ENCODE data around the gene OLIG2.

The OLIG2 gene

DNA sequence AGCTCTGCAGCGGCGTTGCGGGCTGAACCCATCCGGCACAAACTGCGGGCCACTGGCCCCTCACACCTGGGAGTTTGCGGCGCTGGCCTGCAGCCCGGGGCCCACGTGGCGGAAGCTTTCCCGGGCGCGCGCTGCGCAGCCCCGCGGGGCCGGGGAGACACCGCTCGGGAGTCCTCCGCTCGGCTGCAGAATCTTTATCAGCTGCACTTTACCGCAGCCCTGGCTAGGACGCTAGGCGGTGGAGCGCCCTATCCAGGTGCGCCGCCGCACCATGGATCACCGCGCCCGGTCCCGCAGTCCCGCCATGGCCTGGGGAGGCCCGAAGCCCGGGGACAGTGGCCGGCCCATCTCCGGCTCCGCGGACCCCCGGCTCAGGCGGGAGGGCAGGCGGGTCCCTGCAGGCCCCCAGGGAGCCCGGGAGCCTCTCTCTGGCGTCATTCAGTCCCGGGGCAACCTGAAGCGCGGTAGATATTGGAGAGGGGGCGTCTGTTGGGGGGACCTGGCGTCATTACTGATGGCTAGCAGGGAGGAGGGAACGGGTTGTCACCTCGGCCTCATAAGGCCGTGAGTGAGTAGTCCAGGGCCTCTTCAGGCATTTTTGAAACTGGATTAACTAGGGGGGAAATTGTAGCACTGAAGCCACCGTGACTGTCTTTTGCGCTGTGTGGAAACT lies 5.7 kb upstream of the OLIG2 start:
- DNase-seq (ENCODE audit: low read depth), result no peak

DNA sequence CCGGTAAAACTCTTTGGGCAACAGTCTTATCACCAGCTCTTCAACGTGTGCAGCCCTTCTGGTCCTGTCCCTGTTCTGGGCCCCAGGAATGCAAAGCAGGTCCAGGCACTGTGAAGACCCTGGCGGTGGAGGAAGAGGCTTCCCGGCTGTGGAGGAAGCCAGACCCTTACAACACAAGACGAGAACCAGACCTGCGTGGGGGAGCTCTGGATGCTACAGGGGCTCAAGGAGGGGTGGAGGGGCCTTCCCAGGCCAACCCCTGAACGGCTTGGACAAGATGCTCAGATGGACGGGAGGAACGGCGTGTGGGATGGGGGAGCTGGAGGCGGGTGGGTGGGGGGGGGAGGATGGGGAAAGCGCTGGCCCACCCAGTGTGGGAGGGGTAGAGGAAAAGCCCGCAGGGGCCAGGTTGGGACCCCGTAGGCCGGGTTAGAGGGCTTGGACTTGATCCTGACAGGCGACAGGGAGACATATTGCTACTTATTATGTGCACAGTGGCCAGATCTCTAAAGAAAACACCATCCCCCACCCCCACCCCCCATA lies 5.1 kb upstream of the OLIG2 start:
- DNase-seq (ENCODE audit: low read depth), result no peak

DNA sequence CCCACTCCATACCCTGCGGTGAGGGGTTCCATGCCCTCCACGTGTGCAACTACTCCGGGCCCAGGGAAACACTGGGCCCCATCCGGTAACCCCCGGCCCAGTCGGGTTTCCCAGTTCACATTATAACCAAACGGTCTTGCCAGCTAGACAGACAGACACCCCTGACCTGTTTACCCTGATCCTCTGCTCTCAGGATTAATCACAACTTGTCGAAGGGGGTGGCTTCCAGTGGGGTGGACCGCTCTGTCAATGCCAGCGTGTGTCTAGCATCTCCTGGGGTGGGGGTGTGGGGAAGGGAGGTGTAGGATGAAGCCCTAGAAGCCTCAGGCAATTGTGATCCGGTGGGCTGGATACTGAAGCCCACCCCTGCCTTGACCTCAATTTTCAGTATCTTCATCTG lies 4.6 kb upstream of the OLIG2 start:
- DNase-seq (ENCODE audit: low read depth), result no peak

- DNase-seq (ENCODE audit: low read depth), result no peak
These were observed 4.1 kb upstream of the OLIG2 start for GRCh38 chr21:33021667-33022066.

DNA sequence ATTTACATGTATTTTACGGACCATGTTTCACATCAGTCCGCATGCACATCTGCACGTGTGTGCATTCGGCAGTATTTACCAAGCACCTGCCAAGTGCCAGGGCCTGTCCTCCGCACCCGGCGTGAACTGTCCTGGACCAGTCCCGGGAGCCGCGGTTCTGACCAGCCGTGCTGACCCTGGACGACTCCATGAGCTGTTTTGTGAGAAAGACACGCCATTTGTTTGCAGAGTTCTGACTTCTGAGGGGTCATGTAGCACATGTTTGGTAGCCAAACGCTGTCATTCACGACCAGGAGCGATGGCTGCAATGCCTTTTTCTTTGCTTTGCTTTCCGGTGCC lies 3.3 kb upstream of the OLIG2 start:
- no peak for DNase-seq (ENCODE audit: low read depth)

DNA sequence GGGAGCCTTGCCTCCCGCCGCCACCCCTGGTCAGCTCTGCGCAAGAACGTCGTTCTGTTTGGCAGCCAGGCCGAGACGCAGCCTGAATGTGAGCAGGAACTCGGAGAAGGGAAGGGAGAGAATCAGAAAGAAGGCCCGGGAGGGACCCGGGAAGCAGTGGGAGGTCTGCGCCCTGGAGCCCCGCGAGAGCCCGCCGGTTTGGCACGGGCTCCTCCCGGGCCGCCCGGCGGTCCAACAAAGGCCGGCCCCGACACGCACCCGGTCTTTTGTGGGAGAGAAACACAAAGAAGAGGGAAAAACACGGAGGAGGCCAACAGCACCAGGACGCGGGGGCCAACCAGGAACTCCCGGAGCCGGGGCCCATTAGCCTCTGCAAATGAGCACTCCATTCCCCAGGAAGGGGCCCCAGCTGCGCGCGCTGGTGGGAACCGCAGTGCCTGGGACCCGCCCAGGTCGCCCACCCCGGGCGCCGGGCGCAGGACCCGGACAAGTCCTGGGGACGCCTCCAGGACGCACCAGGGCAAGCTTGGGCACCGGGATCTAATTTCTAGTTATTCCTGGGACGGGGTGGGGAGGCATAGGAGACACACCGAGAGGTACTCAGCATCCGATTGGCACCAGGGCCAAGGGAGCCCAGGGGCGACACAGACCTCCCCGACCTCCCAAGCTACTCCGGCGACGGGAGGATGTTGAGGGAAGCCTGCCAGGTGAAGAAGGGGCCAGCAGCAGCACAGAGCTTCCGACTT lies 2.7 kb upstream of the OLIG2 start:
- no peak for DNase-seq (ENCODE audit: low read depth)

- DNase-seq (ENCODE audit: low read depth), result no peak
These were observed 2.0 kb upstream of the OLIG2 start for GRCh38 chr21:33023574-33024200.

DNA sequence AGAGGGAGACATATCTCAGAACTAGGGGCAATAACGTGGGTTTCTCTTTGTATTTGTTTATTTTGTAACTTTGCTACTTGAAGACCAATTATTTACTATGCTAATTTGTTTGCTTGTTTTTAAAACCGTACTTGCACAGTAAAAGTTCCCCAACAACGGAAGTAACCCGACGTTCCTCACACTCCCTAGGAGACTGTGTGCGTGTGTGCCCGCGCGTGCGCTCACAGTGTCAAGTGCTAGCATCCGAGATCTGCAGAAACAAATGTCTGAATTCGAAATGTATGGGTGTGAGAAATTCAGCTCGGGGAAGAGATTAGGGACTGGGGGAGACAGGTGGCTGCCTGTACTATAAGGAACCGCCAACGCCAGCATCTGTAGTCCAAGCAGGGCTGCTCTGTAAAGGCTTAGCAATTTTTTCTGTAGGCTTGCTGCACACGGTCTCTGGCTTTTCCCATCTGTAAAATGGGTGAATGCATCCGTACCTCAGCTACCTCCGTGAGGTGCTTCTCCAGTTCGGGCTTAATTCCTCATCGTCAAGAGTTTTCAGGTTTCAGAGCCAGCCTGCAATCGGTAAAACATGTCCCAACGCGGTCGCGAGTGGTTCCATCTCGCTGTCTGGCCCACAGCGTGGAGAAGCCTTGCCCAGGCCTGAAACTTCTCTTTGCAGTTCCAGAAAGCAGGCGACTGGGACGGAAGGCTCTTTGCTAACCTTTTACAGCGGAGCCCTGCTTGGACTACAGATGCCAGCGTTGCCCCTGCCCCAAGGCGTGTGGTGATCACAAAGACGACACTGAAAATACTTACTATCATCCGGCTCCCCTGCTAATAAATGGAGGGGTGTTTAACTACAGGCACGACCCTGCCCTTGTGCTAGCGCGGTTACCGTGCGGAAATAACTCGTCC lies 1.3 kb upstream of the OLIG2 start:
- no peak for DNase-seq (ENCODE audit: low read depth)

DNA sequence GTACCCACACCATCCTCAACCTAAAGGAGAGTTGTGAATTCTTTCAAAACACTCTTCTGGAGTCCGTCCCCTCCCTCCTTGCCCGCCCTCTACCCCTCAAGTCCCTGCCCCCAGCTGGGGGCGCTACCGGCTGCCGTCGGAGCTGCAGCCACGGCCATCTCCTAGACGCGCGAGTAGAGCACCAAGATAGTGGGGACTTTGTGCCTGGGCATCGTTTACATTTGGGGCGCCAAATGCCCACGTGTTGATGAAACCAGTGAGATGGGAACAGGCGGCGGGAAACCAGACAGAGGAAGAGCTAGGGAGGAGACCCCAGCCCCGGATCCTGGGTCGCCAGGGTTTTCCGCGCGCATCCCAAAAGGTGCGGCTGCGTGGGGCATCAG lies 638 bp upstream of the OLIG2 start:
- DNase-seq (ENCODE audit: low read depth), result no peak

GRCh38 chr21:33026443-33026858 lies 716 bp downstream of the OLIG2 start:
- no peak for DNase-seq (ENCODE audit: low read depth)

GRCh38 chr21:33026878-33027400 lies 1.2 kb downstream of the OLIG2 start:
- no peak for DNase-seq (ENCODE audit: low read depth)

- DNase-seq (ENCODE audit: low read depth), result no peak
These were observed 1.9 kb downstream of the OLIG2 start for GRCh38 chr21:33027401-33028286.

DNA sequence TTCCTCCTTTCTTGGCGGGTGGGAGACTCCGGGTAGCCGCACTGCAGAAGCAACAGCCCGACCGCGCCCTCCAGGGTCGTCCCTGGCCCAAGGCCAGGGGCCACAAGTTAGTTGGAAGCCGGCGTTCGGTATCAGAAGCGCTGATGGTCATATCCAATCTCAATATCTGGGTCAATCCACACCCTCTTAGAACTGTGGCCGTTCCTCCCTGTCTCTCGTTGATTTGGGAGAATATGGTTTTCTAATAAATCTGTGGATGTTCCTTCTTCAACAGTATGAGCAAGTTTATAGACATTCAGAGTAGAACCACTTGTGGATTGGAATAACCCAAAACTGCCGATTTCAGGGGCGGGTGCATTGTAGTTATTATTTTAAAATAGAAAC lies 2.5 kb downstream of the OLIG2 start:
- no peak for DNase-seq (ENCODE audit: low read depth)

DNA sequence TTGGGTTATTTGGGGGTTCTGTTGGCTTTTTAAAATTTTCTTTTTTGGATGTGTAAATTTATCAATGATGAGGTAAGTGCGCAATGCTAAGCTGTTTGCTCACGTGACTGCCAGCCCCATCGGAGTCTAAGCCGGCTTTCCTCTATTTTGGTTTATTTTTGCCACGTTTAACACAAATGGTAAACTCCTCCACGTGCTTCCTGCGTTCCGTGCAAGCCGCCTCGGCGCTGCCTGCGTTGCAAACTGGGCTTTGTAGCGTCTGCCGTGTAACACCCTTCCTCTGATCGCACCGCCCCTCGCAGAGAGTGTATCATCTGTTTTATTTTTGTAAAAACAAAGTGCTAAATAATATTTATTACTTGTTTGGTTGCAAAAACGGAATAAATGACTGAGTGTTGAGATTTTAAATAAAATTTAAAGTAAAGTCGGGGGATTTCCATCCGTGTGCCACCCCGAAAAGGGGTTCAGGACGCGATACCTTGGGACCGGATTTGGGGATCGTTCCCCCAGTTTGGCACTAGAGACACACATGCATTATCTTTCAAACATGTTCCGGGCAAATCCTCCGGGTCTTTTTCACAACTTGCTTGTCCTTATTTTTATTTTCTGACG lies 3.1 kb downstream of the OLIG2 start:
- no peak for DNase-seq (ENCODE audit: low read depth)

DNA sequence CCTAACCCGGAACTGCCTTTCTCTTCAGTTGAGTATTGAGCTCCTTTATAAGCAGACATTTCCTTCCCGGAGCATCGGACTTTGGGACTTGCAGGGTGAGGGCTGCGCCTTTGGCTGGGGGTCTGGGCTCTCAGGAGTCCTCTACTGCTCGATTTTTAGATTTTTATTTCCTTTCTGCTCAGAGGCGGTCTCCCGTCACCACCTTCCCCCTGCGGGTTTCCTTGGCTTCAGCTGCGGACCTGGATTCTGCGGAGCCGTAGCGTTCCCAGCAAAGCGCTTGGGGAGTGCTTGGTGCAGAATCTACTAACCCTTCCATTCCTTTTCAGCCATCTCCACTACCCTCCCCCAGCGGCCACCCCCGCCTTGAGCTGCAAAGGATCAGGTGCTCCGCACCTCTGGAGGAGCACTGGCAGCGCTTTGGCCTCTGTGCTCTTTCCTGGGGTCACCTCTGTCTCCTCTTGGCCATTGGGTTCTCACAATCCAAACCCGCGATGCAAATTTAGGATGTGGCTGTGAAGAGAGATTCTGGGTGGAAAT lies 3.7 kb downstream of the OLIG2 start:
- no peak for DNase-seq (ENCODE audit: low read depth)

- no peak for DNase-seq (ENCODE audit: low read depth)
These were observed 4.3 kb downstream of the OLIG2 start for GRCh38 chr21:33029975-33030461.

DNA sequence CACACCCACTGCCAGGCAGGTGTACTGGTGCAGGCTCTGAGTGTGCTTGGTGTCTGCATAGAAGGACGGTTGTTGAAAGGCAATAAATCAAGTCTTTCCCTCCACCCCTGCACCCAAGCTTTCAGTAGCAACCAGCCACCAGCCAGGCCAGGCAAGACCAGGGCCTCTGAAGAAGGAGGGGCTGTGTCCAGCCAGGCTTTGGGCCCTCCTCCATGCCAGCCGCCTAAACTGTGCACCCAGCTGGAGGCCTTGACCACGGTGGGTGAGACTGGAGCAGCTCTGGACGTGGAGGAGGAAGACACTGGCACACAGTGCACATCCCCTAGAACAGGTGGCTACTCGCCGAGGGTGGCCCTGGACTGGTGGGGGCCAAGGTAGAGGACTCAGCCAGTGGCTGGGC lies 4.9 kb downstream of the OLIG2 start:
- DNase-seq (ENCODE audit: low read depth), result no peak

DNA sequence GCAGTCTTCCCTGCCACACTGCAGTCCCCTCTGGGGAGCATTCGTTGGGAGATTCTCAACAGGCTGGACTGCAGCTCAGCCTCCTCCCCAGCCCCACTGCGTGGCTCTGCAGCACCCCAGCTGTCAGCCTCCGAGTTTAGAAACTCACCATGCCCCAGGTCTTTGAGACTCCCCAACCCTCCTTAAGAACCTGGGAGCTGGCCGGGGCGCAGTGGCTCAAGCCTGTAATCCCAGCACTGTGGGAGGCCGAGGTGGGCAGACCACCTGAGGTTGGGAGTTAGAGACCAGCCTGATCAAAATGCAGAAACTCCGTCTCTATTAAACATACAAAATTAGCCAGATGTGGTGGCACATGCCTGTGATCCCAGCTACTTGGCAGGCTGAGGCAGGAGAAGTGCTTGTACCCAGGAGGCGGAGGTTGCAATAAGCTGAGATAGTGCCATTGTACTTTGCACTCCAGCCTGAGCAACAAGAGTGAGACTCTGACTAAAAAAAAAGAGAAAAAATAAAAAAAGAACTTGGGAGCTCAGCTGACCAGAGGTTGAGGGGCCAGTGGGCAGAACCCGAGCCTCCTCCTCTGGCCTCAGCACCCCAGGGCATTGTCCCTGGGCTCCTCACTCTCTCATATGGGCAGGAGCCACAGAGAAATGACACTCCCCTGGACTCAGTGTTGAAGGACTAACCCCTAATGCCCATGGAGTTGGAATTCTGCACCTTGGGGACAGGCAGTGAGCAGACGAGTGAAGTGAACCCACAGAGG lies 5.6 kb downstream of the OLIG2 start:
- DNase-seq (ENCODE audit: low read depth), result no peak

DNA sequence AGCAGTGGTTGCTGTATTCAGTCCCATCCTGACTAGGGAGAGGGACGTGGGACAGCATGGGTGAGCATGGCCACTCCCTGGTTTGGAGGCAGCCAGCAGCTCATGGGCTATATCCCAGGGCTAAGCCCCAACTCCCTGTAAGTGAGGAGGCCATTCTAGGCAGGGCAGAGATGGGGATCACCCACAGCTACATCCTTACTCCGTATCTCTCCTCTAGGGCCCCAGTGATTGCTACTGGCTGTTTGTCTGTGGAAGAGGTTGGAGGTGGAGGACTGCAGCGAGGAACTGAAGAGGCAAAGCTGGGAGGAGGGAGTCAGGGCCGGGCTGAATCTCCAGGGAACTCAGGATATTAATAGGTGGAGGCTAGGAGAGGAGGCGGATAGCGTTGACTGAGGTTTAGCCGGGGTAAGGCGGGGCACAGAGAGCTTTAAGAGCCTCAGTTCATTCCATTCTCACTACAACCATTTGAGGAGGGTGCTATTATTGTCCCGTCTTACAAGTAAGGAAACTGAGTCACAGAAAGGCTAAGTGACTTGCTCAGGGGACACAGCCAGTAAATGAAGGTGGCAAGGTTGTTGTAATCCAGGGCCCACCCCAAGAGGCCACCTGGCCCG lies 6.8 kb downstream of the OLIG2 start:
- DNase-seq (ENCODE audit: low read depth), result no peak

All from activated T-helper 1 cell treated with Interleukin-2 at 50 U/mL for 16 hours (primary cell).